MCF 10A (cell line): ENCODE results near the gene HDGFL2. TPM values are rescaled to one million over a fixed set of nuclear protein-coding genes. Genes with fewer than 3 reads are reported as not detected.

ENCODE experiments used
- BruUV-seq: library from RNA; stranded (reverse); fragments of 400-500 nt; replicated peaks from 2 replicates; lab custom pipeline; 2021; lab: Mats Ljungman, UMichigan
- CTCF ChIA-PET: fragments of 300-600 bp; sonication (Branson Sonifier 250); formaldehyde crosslinking; extraction: SDS; loops from one replicate; lab custom pipeline; 2021; ENCODE audit warnings: antibody characterized with exemption, inconsistent platforms; lab: Yijun Ruan, JAX
- POLR2A ChIA-PET: fragments of 300-600, 350-650 bp; sonication (Branson Sonifier 250); formaldehyde crosslinking; extraction: SDS; loops from one replicate; lab custom pipeline; 2020; ENCODE audit warnings: antibody characterized with exemption, inconsistent platforms; lab: Yijun Ruan, JAX
- DNase-seq: peaks from one replicate; pipeline ENCODE4 v3.0.0-alpha.2; 2018; ENCODE audit not compliant: unreplicated experiment
- H3K27ac Mint-ChIP-seq: one replicate; pipeline ENCODE4 v1.8.0; 2022; ENCODE audit warnings: mild to moderate bottlenecking, low read depth, mixed read lengths; ENCODE audit not compliant: unreplicated experiment
- H3K27me3 Mint-ChIP-seq: one replicate; pipeline ENCODE4 v1.8.0; 2022; ENCODE audit warnings: mixed read lengths; ENCODE audit not compliant: insufficient read depth, unreplicated experiment
- H3K36me3 Mint-ChIP-seq: one replicate; pipeline ENCODE4 v1.8.0; 2022; ENCODE audit warnings: mild to moderate bottlenecking, moderate library complexity, mixed read lengths; ENCODE audit not compliant: insufficient read depth, unreplicated experiment
- H3K4me1 Mint-ChIP-seq: one replicate; pipeline ENCODE4 v1.8.0; 2022; ENCODE audit warnings: mixed read lengths; ENCODE audit not compliant: insufficient read depth, unreplicated experiment
- H3K4me3 Mint-ChIP-seq: one replicate; pipeline ENCODE4 v1.8.0; 2022; ENCODE audit warnings: mild to moderate bottlenecking, moderate library complexity, mixed read lengths; ENCODE audit not compliant: unreplicated experiment
- H3K9me3 Mint-ChIP-seq: one replicate; pipeline ENCODE4 v1.8.0; 2022; ENCODE audit warnings: mixed read lengths; ENCODE audit not compliant: unreplicated experiment
- intact Hi-C: fragments of 100-400 bp; cut with micrococcal nuclease; formaldehyde crosslinking; loops from 2 replicates; pipeline ENCODE4 v1.14.1; 2022
- total RNA-seq: library from RNA; stranded (reverse); gene quantifications from 2 replicates; pipeline ENCODE4 v1.2.3, GENCODE V29; 2022
- TF ChIP-seq, protein P1 (sequence below): fragments of 200-600 bp; IDR thresholded peaks from one replicate; pipeline ENCODE4 v1.8.0; 2022; ENCODE audit warnings: antibody characterized with exemption, mild to moderate bottlenecking; ENCODE audit not compliant: unreplicated experiment

HDGFL2 gene
- total RNA-seq, 1 experiment from 2014 or later, result 46.3 TPM

DNA sequence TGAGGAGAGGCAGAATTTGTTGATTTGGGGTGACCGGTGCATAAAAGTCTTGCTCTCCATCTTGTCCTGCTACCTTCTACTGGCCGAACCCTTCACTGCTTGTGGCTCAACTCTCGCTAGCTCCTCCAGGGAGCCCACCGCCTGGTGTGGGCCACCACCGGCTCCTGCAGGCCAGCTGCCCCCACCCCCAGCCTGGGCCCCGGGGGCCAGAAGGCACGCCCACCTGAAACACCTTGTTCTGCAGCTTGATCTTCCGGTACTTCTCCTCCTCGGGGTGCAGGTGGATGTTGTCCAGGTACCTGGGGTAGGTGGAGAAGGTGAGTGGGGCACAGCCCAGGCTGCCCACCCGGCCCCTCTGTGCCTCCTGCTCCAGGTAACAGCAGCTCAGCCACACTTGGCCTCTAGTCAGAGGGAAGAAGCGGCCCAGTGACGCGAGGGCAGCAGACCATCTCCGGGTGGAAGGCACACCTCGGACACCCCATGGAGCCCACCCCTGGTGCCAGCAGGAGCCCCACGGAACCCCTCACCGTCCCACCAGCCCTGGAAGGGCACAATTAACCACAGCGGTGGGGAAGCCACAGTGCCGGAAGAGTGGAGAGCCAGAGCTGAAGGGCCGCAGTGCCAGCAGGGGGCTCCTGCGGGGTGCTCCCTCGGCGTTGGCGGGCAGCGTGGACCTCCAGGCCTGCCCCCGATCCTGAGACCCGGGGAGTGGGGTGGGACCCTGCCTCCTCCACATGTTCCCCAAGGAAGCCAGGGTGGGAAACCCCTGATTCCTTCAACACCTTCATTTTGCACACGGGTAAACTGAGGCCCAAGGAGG lies 24.6 kb upstream of the HDGFL2 start:
- no peaks in the 10 kb centered on the region for H3K9me3 Mint-ChIP-seq
- intact Hi-C loops, result no loop called here
- no peak overlapping the region for H3K27ac Mint-ChIP-seq
- DNase-seq, result no peak
- H3K4me3 Mint-ChIP-seq, result no peak overlapping the region
- TF ChIP-seq, protein P1, sequence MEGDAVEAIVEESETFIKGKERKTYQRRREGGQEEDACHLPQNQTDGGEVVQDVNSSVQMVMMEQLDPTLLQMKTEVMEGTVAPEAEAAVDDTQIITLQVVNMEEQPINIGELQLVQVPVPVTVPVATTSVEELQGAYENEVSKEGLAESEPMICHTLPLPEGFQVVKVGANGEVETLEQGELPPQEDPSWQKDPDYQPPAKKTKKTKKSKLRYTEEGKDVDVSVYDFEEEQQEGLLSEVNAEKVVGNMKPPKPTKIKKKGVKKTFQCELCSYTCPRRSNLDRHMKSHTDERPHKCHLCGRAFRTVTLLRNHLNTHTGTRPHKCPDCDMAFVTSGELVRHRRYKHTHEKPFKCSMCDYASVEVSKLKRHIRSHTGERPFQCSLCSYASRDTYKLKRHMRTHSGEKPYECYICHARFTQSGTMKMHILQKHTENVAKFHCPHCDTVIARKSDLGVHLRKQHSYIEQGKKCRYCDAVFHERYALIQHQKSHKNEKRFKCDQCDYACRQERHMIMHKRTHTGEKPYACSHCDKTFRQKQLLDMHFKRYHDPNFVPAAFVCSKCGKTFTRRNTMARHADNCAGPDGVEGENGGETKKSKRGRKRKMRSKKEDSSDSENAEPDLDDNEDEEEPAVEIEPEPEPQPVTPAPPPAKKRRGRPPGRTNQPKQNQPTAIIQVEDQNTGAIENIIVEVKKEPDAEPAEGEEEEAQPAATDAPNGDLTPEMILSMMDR, result no peak
- H3K4me1 Mint-ChIP-seq, result no peaks in the 10 kb centered on the region
- H3K27me3 Mint-ChIP-seq, result no peaks in the 10 kb centered on the region
- ChIA-PET CTCF (no interaction called here), POLR2A (no interaction called here)
- H3K36me3 Mint-ChIP-seq, result peaks cover 70% of the 10 kb centered on the region
- BruUV-seq, result no TSS peak

DNA sequence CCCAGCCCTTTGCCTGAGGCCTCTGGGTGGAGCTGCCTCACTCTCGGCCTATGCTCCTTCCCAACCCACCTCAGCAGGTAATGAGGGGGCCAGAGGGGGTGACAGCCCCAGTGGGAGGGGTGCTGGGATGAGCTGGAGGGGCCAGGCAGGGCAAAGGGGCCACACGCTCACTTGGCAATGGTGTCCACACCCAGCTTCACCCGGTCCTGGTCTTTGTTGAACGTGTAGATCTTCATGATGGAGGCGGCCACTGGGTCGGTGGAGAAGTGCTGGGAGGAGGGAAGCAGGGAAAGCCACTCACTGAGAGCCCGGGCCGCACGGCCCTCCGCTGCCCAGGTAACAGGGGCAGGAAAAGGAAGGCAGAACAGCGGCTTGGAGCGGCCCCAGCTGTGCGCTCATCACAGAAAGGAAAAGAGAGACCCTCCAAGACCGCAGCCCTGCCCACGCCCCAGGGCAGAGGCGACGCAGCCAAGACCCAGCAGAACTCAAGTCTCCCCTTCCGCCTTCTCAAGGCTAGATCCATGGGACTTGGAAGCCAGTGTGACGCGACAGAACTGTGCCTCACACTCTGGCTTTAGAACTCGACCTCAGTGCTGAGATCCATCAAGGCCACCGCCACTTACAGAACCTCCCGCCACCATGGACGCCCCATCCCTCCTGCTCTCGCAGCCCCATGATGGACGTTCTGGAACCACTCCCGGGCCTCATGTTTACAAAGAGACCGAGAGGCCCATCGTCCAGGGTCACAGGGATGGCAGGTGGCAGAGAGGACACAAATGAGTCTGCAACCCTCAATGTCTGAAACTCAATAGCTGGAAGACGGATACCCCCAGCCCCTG lies 23.7 kb upstream of the HDGFL2 start:
- Mint-ChIP-seq H3K4me3 (no peak overlapping the region), H3K9me3 (no peaks in the 10 kb centered on the region), H3K27me3 (no peaks in the 10 kb centered on the region), H3K27ac (no peak overlapping the region), H3K4me1 (no peaks in the 10 kb centered on the region), H3K36me3 (peaks cover 76% of the 10 kb centered on the region)
- intact Hi-C loops, result no loop called here
- no TSS peak for BruUV-seq
- ChIA-PET POLR2A (no interaction called here), CTCF (no interaction called here)
- DNase-seq, result no peak
- TF ChIP-seq, protein P1, result no peak

DNA sequence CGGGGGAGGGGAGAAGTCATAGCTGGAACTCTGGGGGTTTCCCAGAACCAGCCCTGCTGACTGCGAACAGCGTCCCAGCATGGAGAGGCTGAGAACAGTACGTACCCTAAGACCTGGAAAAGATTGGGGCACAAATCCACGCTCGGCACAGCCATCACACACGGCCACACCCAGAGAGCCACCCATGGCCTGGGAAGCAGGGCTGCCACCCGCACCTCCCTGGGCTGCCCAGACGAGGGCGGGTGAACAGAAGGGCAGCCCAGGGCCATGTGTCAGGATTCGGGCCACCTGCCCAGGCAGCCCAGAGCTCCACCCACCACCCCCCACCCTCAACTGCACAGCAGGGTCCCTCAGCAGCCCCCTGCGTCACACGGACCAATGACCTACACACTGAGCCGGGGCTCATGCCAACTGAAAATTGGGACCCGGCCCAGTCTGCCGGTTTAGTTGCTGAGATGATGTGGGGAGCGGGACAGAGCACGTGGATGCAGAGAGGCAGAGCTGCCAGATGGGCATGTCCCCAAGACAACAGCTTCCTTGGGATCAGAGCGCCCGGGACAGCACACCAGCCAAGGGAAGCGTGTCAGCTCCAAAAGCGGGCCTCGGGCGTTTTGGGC lies 23.0 kb upstream of the HDGFL2 start:
- Mint-ChIP-seq H3K36me3 (peaks cover 74% of the 10 kb centered on the region), H3K9me3 (no peaks in the 10 kb centered on the region), H3K4me1 (no peaks in the 10 kb centered on the region), H3K27me3 (no peaks in the 10 kb centered on the region), H3K4me3 (no peak overlapping the region), H3K27ac (no peak overlapping the region)
- TF ChIP-seq, protein P1, result no peak
- intact Hi-C loops, result no loop called here
- ChIA-PET CTCF (interaction anchor here (0.9 kb wide), 1 partner anchor 79 kb away, joined by 3 read pairs; no protein-coding TSS in a partner anchor), POLR2A (interaction anchor here (0.7 kb wide), 1 partner anchor 11 kb away, joined by 3 read pairs; no protein-coding TSS in a partner anchor)
- no peak for DNase-seq
- no TSS peak for BruUV-seq
